ENCODE data around the gene PKNOX2.

The PKNOX2 gene

DNA sequence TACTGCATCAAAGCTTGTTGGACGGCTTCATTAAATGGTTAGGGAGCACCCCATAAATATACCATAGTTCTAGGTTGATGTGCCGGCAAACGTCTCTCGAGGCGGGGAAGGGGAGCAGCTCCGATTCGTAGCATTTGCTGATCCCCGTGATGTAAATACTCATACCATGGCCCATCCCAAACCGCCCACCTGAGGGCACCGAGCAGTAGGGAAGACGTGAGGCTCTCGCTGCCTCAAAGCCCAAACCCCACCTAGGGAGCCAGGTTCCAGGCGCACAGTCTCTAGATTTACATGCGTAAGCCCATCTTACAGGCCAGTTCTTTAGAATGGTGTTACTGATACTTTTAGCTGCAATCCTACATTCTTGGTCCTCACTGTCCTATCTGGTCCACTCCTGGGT lies 207.5 kb downstream of the PKNOX2 start:
- Histone ChIP-seq H3K27me3 (ENCODE audit: insufficient read depth, poor library complexity, severe bottlenecking) (peaks cover 13% of the 10 kb centered on the region), H3K27ac (replicated peaks) (no peak overlapping the region), H3K4me3 (replicated peaks; ENCODE audit: insufficient read depth, low read length) (no peak overlapping the region)
- no peak for DNase-seq (ENCODE audit: low read depth in 1 of 2, low spot score in 1 of 2)
- TF ChIP-seq, protein P1, sequence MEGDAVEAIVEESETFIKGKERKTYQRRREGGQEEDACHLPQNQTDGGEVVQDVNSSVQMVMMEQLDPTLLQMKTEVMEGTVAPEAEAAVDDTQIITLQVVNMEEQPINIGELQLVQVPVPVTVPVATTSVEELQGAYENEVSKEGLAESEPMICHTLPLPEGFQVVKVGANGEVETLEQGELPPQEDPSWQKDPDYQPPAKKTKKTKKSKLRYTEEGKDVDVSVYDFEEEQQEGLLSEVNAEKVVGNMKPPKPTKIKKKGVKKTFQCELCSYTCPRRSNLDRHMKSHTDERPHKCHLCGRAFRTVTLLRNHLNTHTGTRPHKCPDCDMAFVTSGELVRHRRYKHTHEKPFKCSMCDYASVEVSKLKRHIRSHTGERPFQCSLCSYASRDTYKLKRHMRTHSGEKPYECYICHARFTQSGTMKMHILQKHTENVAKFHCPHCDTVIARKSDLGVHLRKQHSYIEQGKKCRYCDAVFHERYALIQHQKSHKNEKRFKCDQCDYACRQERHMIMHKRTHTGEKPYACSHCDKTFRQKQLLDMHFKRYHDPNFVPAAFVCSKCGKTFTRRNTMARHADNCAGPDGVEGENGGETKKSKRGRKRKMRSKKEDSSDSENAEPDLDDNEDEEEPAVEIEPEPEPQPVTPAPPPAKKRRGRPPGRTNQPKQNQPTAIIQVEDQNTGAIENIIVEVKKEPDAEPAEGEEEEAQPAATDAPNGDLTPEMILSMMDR (IDR thresholded peaks at IDR 0.05; ENCODE audit: insufficient read depth, low read length) = no peak
- TF ChIP-seq POLR2AphosphoS5 (IDR thresholded peaks at IDR 0.05; ENCODE audit: low read depth) (no peak), GABPA (IDR thresholded peaks at IDR 0.05; ENCODE audit: low read depth) (no peak), SPI1 (IDR thresholded peaks at IDR 0.05; ENCODE audit: borderline replicate concordance, low read depth) (no peak)
- TF ChIP-seq, protein P2, sequence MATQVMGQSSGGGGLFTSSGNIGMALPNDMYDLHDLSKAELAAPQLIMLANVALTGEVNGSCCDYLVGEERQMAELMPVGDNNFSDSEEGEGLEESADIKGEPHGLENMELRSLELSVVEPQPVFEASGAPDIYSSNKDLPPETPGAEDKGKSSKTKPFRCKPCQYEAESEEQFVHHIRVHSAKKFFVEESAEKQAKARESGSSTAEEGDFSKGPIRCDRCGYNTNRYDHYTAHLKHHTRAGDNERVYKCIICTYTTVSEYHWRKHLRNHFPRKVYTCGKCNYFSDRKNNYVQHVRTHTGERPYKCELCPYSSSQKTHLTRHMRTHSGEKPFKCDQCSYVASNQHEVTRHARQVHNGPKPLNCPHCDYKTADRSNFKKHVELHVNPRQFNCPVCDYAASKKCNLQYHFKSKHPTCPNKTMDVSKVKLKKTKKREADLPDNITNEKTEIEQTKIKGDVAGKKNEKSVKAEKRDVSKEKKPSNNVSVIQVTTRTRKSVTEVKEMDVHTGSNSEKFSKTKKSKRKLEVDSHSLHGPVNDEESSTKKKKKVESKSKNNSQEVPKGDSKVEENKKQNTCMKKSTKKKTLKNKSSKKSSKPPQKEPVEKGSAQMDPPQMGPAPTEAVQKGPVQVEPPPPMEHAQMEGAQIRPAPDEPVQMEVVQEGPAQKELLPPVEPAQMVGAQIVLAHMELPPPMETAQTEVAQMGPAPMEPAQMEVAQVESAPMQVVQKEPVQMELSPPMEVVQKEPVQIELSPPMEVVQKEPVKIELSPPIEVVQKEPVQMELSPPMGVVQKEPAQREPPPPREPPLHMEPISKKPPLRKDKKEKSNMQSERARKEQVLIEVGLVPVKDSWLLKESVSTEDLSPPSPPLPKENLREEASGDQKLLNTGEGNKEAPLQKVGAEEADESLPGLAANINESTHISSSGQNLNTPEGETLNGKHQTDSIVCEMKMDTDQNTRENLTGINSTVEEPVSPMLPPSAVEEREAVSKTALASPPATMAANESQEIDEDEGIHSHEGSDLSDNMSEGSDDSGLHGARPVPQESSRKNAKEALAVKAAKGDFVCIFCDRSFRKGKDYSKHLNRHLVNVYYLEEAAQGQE (IDR thresholded peaks at IDR 0.05; ENCODE audit: insufficient replicate concordance, low read depth) = no peak

DNA sequence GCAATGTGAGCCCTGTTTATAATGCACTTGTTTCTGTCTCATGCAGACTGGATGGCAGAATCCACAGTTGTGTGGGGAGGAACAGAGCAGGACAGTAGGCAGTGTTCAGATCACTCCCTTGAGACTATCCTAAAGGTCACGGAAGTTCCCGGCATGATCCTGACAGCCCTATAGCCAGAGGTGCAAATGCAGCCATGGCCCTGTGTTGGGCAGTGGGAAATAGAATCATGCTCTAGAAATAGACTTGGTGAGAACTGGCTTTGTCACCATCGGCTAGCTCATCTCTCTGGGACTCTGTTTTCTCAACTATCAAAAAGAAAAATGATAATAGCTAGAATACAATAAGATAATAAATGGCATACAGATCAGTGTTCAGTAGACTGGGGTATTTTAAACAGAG lies 208.4 kb downstream of the PKNOX2 start:
- no peak for TF ChIP-seq SPI1 (IDR thresholded peaks at IDR 0.05; ENCODE audit: borderline replicate concordance, low read depth)
- no peak for TF ChIP-seq POLR2AphosphoS5 (IDR thresholded peaks at IDR 0.05; ENCODE audit: low read depth)
- TF ChIP-seq GABPA (IDR thresholded peaks at IDR 0.05; ENCODE audit: low read depth) = no peak
- TF ChIP-seq, protein P2 (IDR thresholded peaks at IDR 0.05; ENCODE audit: insufficient replicate concordance, low read depth) = no peak
- H3K27me3 ChIP-seq (ENCODE audit: insufficient read depth, poor library complexity, severe bottlenecking) = peaks cover 11% of the 10 kb centered on the region
- DNase-seq (ENCODE audit: low read depth in 1 of 2, low spot score in 1 of 2) = no peak
- no peak overlapping the region for H3K27ac ChIP-seq (replicated peaks)
- no peak overlapping the region for H3K4me3 ChIP-seq (replicated peaks; ENCODE audit: insufficient read depth, low read length)

DNA sequence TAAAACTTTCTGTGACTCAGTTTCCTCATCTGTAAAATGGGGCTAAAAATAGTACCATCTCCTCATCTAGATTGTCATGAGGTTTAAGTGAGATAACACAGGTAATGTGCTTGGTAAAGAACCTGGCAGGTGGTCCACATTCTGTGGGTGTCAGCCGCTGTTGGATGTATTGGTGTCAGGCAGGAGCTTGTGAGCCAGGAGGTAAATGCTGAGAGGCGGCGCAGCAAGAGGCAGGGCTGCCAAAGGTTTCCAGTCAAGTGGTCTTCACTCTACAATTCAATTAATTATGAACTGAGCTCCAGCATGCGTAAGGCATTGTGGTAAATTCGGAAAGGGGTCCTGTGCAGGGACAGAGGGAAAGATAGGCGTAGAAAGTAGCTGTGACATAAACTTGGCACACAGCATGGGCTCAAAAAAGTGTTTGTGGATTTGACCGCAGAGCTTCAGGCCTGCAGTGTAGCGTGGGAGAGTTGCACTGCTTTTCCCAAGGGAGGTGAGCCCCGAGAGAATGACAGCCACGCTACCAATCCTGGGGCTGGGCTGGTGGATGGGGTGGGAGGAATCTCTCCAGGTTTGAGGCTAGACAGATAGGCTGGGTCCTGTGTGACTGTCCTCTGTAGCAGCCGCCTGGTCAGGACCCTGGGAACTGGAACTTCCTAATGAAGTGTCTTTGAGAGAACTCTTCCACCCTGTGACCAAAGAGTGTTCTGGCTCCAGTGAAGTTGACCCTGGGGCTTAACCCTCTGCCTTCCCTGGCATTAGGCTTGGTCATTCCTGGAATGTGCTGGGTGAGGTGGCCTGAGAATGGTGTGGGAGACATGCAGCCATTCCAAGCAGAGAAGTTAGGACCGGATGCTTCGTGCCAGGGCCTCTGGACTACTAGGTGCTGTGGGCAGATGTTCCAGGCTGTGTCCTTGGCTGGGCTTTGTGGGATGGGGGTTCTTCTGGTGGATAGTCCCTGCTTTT lies 209.2 kb downstream of the PKNOX2 start:
- Histone ChIP-seq H3K27ac (replicated peaks) (no peak overlapping the region), H3K27me3 (ENCODE audit: insufficient read depth, poor library complexity, severe bottlenecking) (peaks cover 11% of the 10 kb centered on the region), H3K4me3 (replicated peaks; ENCODE audit: insufficient read depth, low read length) (no peak overlapping the region)
- no peak for TF ChIP-seq SPI1 (IDR thresholded peaks at IDR 0.05; ENCODE audit: borderline replicate concordance, low read depth)
- TF ChIP-seq, protein P2 (IDR thresholded peaks at IDR 0.05; ENCODE audit: insufficient replicate concordance, low read depth) = no peak
- TF ChIP-seq, protein P1 (IDR thresholded peaks at IDR 0.05; ENCODE audit: insufficient read depth, low read length) = no peak
- TF ChIP-seq GABPA (IDR thresholded peaks at IDR 0.05; ENCODE audit: low read depth) = no peak
- TF ChIP-seq POLR2AphosphoS5 (IDR thresholded peaks at IDR 0.05; ENCODE audit: low read depth) = no peak
- DNase-seq (ENCODE audit: low read depth in 1 of 2, low spot score in 1 of 2) = no peak
